Colon (tissue), 2 donors: Measurements from ENCODE around the gene RPL11.
"Not testable (repeated sequence)": the region's sequence is repeated elsewhere in the genome, so short reads cannot be mapped to it uniquely, and the experiment has no call there.

Experiments used
- FAIRE-seq: peaks from 2 replicates; lab custom pipeline; 2012; peaks lifted over from hg19 to GRCh38; lab: Jason Lieb, UNC
- donor health status: control.
- donor health status: control.

RPL11 gene

GRCh38 chr1:23691499-23692307 is at the start of gene RPL11:
RPL11 (plus strand) TSS chr1:23691806; CDS start chr1:23691824, 18 bp downstream.
- no peak for FAIRE-seq

DNA sequence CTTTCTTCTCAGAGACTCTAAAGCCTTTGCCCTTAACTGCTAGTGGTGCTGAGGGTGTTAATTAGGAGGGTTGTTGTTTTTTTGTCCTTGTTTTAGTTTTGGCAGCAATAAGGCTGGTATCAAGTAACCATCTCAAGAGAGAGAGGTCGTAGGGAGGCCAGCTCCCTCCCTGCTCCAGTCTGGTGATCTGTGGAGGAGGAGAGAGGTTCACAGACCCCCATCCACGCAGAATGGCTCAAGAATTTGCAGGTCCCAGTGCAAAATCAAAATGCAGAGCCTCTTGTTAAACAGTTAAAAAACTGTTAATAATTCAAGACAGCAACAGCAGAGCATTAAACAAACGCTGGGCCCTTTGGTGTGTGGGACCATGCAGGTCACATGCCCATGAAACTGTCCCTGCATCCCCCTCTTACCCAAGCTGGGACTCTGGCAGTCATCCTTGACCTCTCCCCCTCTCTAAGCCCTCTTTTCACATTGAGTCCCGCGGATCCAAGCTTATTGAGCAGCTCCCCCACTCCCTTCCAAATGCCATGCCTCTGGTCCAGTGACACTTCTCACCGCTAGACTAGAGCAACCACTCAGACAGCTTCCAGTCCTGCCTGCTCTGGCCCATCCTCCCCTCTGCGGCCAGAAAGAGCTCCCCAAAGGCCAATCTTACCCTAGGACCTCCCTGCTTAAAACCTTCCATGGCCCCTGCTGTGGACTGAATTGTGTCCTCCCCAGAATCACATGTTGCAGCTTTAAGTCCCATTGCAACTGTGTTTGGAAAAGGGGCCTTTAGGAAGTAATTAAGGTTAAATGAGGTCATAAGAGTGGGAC is 47.7 kb upstream of the RPL11 start:
- FAIRE-seq, result no peak

DNA sequence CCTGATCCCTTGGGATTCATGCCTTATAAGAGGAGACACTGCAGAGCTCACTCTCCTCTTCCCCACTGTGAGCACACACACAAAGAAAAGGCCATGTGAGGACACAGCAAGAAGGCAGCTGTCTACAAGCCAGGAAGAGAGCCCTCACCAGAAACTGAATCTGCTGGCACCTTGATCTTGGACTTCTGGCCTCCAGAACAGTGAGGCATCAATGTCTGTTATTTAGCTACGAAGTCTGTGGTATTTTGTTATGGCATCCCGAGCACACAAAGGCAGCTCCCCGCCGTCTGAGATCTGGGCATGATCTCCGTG is 47.1 kb upstream of the RPL11 start:
- no peak for FAIRE-seq

DNA sequence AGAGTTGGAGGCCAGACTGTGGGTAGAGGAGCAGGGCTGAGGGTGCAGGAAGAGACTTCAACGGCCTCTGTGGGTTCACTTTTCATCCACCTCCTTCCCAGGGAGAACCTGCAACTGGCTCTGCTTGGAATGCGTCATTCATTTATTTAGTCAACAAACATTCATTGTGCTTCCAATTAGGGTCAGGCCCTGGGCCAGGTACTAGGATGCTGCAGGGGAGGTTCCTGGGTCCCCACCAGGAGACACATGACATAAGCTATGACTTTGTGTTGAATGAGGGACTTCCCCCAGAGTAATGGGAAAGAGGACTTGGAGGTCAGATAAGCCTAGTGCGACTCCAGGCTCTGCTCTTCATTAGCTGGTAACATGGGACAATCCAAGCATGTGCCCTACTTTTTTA is 46.3 kb upstream of the RPL11 start:
- no peak for FAIRE-seq

DNA sequence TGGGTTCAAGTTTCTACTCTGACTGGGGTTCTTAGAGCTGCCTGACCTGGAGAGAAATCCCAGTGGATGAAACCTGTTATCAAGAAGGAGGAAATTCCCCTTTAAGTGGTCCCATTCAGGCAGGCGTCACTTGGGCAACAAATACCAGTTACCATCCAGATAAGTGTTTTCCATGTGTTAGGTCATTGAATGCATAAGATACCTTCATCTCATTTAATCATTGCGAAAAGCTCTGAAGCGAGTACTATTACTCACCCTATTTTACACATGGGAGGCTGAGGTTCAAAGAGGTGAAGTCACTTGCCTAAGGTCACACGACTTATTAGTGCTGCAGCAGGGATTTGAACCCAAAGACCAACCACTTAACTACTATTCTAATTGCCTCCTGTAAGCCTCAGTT is 45.5 kb upstream of the RPL11 start:
- no peak for FAIRE-seq

GRCh38 chr1:23646541-23646940 is 45.1 kb upstream of the RPL11 start:
- FAIRE-seq, result no peak

DNA sequence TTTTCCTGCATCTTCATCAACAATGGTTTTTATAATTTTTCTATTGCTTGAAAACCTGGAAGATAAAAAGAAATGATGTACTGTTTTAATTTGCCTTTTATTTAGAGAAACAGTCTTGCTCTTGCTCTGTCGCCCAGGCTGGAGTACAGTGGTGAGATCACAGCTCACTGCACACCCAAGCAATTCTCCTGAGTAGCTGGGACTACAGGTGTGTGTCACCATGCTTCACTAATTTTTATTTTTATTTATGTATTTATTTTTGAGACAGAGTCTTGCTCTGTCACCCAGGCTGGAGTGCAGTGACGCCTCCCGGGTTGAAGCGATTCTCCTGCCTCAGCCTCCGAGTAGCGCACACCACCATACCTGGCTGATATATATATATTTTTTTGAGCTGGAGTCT is 43.0 kb upstream of the RPL11 start:
- FAIRE-seq, result no peak

- FAIRE-seq, result not testable (repeated sequence)
Measured at GRCh38 chr1:23649157-23649556, 42.4 kb upstream of the RPL11 start.

- no peak for FAIRE-seq
Measured at GRCh38 chr1:23650344-23650990, 41.1 kb upstream of the RPL11 start.

DNA sequence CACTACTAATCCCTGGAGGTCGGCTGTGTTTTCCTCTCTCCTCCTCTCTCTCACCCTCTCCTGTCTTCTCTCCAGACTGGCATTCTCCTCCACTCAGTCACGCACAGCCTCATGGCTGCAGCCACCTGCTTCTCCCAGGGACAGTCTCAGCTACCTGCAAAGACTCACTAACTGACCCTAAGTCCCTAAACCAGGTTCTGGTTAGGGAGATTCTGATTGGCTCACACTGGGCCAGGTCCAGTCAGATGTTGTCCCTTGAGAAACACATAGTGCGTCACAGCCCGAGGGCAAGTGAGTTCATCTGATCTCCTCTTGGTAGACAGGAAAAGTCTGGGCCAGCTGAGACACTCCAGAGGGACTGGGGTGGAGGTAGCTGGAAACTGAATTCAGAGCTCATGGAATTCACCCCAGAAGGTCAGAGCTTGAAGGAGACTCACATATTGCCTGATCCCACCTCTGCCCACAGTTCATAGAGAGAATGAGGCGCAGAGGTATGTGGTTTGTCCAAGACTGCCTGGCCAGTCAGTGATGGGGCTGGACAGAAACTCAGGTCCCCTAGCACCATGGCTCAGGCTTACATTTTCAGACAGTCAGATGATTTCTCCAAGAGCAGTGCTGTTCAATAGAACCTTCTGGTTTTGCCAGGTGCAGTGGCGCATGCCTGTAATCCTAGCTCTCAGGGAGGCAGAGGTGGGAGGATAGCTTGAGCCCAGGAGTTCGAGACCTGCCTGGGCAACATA is 40.4 kb upstream of the RPL11 start:
- FAIRE-seq, result no peak

DNA sequence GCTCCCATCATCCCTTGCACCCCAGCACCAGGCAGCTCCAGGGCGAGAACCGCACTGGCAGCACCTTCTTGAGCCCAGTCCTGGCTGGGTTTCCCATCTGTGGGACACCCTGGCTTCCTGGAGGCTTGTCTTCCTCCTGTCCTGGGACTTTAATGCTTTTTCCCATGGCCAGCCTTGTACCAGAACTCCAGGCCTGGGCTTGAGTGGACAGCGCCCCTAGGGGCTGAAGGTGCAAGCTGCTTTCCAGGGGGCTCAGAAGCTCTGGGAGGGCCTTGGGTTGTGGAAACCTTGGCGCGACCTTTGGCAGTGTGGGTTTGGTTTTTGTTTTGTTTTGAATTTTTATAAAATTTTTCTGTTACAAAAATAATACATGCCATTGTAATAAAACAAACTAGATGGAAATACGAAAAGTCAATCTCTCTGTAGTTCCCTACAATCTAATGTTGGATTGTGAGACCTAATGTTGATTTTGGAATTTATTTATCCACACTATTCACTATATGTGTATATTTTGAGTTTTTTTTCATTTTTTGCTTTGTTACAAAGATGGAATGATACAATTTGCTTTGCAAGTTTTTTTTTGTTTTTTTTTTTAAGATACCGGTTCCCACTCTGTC is 33.8 kb upstream of the RPL11 start:
- FAIRE-seq, result no peak

DNA sequence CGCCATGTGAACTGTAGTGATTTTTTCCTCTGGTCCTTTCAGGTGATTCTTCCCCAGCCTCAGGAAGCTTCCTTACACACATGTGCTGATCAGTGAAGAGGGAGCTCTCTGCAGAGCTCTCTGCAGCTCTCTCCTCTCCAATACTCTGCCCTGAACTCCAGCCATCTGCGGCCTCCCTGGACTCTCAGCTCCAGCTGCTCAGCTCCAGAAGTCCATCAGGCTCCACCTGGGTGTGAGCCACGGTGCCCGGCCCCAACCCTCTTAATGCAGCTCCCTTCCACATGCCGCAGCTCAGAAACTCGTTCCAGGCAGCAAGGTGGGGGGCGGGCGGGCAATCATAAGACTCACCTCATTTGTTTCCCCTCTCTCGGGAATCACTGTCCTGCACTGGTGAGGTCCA is 30.9 kb upstream of the RPL11 start:
- no peak for FAIRE-seq

- FAIRE-seq, result no peak
Measured at GRCh38 chr1:23661887-23662286, 29.7 kb upstream of the RPL11 start.

GRCh38 chr1:23664837-23665795 is 26.5 kb upstream of the RPL11 start:
- FAIRE-seq, result no peak

DNA sequence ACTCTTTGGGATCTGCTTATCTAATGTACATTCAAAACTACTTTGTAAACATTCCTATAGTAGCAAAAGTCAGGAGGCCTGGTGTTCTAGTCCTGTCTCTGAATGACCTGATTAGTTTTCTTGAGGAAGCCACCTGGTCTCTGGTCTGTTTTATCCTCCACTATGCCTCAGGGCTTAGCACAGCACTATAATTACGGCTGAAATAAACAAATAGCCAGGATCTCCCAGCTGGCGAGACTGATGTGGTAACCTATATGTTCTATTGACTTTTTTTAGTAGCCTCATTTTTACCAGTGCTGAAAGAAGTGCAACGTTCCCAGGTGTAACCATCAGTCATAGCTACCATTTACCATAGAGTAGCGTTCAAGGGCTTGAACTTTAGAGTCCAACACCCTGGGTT is 24.2 kb upstream of the RPL11 start:
- FAIRE-seq, result no peak

- no peak for FAIRE-seq
Measured at GRCh38 chr1:23670709-23671108, 20.9 kb upstream of the RPL11 start.

DNA sequence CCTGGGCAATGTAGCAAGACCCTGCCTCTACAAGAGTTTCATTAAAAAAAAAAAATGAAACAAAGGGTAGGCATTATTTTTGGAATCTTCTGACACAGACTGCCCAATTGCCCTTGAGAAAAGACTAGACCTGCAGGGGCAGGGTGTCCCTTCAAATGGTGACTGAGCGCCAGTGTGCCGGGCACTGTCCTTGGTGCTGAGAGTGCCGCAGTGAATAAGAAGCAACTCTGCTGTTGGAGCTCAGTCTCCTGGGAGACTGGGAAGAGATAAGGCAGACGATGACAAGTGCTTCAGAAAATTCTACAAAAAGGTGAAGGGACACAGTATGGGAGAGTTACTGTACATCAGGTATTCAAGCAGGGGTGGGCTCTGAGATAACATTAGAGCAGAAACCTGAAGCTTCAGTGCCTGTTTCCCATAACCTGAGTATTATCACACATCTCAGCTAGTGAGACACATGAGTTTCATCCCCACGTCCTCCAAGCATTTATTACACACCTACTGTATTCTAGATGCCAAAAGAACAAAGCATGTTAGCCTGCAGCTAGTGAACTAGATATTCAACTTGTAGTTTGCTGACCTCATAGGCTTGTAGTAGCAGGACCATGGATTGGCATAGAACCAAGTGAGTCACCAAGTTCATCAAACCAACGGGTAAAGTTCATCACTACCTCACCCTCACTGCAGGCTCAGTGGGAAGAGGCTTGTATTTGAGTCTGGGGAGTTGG is 18.4 kb upstream of the RPL11 start:
- no peak for FAIRE-seq

DNA sequence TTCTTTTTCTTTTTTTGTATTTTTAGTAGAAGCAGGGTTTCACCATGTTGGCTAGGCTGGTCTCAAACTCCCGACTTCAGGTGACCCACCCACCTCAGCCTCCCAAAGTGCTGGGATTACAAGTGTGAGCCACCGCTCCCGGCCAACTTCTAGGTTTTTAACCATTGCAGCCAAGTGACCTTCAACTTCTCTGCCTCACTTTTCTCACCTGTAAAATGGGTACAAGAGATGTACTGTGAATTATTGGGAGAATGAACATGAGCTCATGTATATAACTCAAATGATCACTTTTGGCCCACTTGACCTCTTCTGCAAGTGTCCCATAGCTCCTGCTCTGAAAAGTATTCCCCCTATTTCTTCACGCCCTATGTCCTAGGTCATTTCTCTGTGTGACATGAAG is 11.8 kb upstream of the RPL11 start:
- no peak for FAIRE-seq

- no peak for FAIRE-seq
Measured at GRCh38 chr1:23682946-23683345, 8.7 kb upstream of the RPL11 start.

DNA sequence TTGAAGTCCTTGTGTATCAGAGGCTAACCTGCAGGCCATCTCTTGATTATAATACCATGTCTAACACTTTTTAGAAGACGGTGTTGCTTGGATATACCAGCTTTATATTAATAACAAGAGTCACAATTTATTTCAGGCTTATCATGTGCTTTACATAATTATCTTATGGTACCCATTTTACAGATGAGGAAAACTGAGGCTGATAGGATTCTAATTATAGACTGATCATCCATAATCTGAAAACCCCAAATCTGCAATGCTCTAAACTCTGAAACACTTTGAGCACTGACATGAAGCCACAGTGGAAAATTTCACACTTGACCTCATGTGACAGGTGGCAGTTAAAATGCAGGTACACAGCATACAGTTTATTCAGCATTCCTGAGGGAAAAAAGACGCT is 7.2 kb upstream of the RPL11 start:
- FAIRE-seq, result no peak
